HCT116 (cell line): Measurements from ENCODE around the gene BCL2L13. TPM values are rescaled to one million over a fixed set of nuclear protein-coding genes. Genes with fewer than 3 reads are reported as not detected.

Experiments used
- ATAC-seq: fragments of 200-7000 bp; cut with Tn5 transposase; 2 replicates; pipeline ENCODE4 v1.9.1; 2020; ENCODE audit warnings: mild to moderate bottlenecking, moderate library complexity
- BruUV-seq: library from RNA; stranded (reverse); fragments of 400-500 nt; replicated peaks from 2 replicates; lab custom pipeline; 2021; lab: Mats Ljungman, UMichigan
- CTCF ChIA-PET: fragments of 300-600 bp; sonication (Branson Sonifier 250); formaldehyde crosslinking; loops from one replicate; lab custom pipeline; 2021; ENCODE audit warnings: antibody characterized with exemption; lab: Charles Lee
- POLR2A ChIA-PET: fragments of 300-600, 350-600 bp; sonication (Branson Sonifier 250); formaldehyde crosslinking; loops from one replicate; lab custom pipeline; 2021; ENCODE audit warnings: antibody characterized with exemption; lab: Charles Lee
- RAD21 ChIA-PET, 2 experiments: fragments of 300-600 bp; sonication (Branson Sonifier 250); formaldehyde crosslinking; loops; one replicate each; lab custom pipeline; 2023; ENCODE audit warnings: low total read pairs in 2 of 2; ENCODE audit not compliant: uncharacterized antibody in 2 of 2, unreplicated experiment in 2 of 2, low non-redundant PET in 1 of 2; lab: Charles Lee
- DNase-seq: peaks from one replicate; pipeline ENCODE4 v3.0.0-alpha.2; 2010; ENCODE audit warnings: low read depth, low spot score
- H2AFZ ChIP-seq: fragments of 200-600 bp; shearing (Covaris generic), sonication (generic); 2 replicates; pipeline ENCODE4 v1.6.1; 2017; ENCODE audit warnings: low read depth, mixed run types, mixed read lengths, antibody characterized with exemption, low read length; ENCODE audit not compliant: poor library complexity, severe bottlenecking
- H3K27ac ChIP-seq: 2 replicates; pipeline ENCODE4 v1.5.1; 2012; ENCODE audit warnings: low read depth, low read length
- H3K27me3 ChIP-seq: fragments of 200-600 bp; sonication (generic); 2 replicates; pipeline ENCODE4 v1.6.1; 2016; ENCODE audit warnings: mixed run types, low read length, mixed read lengths; ENCODE audit not compliant: insufficient read depth
- H3K36me3 ChIP-seq, 2 experiments: fragments of 200-500 bp in 1 of 2; fragments of 200-600 bp in 1 of 2; sonication (Bioruptor generic) in 1 of 2; sonication (generic) in 1 of 2; 2 replicates each; pipeline versions ENCODE4 v1.5.1 to v1.6.1; 2014 to 2016; ENCODE audit warnings: low read length in 2 of 2, inconsistent platforms in 1 of 2, mixed read lengths in 1 of 2, mixed run types in 1 of 2; ENCODE audit not compliant: insufficient read depth in 2 of 2, control insufficient read depth in 1 of 2
- H3K4me1 ChIP-seq, 2 experiments: fragments of 200-600 bp in 1 of 2; sonication (generic) in 1 of 2; 2 replicates each; pipeline versions ENCODE4 v1.5.1 to v1.6.1; 2012 to 2017; ENCODE audit warnings: low read length in 2 of 2, inconsistent platforms in 1 of 2, mild to moderate bottlenecking in 1 of 2, mixed read lengths in 1 of 2, mixed run types in 1 of 2, moderate library complexity in 1 of 2; ENCODE audit not compliant: insufficient read depth in 2 of 2, control insufficient read depth in 1 of 2
- H3K4me2 ChIP-seq: fragments of 200-600 bp; sonication (generic); 2 replicates; pipeline ENCODE4 v1.6.1; 2017; ENCODE audit warnings: mixed run types, low read length, mixed read lengths
- H3K4me3 ChIP-seq, 2 experiments: fragments of 200-600 bp in 1 of 2; sonication (generic) in 1 of 2; replicated peaks in 1 of 2; 2 replicates each; pipeline ENCODE4 v1.5.1; 2011 to 2016; ENCODE audit warnings: low read length in 2 of 2, control low read depth in 1 of 2, low read depth in 1 of 2, mild to moderate bottlenecking in 1 of 2, mixed read lengths in 1 of 2, mixed run types in 1 of 2
- H3K79me2 ChIP-seq: fragments of 200-600 bp; sonication (generic); 2 replicates; pipeline ENCODE4 v1.6.1; 2017; ENCODE audit warnings: mild to moderate bottlenecking, mixed run types, low read length, moderate library complexity, mixed read lengths; ENCODE audit not compliant: insufficient read depth
- H3K9ac ChIP-seq: fragments of 200-600 bp; sonication (generic); 2 replicates; pipeline ENCODE4 v1.6.1; 2016; ENCODE audit warnings: low read length, mixed read lengths
- H3K9me2 ChIP-seq: fragments of 200-600 bp; sonication (generic), shearing (Covaris generic); 2 replicates; pipeline ENCODE4 v1.6.1; 2017; ENCODE audit warnings: mixed run types, mild to moderate bottlenecking, moderate library complexity; ENCODE audit not compliant: insufficient read depth
- H3K9me3 ChIP-seq, 2 experiments: fragments of 200-500 bp in 1 of 2; fragments of 200-600 bp in 1 of 2; sonication (Bioruptor generic) in 1 of 2; sonication (generic) in 1 of 2; 2 replicates each; pipeline ENCODE4 v1.6.1; 2014 to 2017; ENCODE audit warnings: low read length in 2 of 2, mixed read lengths in 2 of 2, inconsistent platforms in 1 of 2, low read depth in 1 of 2, mild to moderate bottlenecking in 1 of 2, mixed run types in 1 of 2, moderate library complexity in 1 of 2; ENCODE audit not compliant: control insufficient read depth in 1 of 2, insufficient read depth in 1 of 2
- H4K20me1 ChIP-seq: fragments of 200-600 bp; sonication (generic), shearing (Covaris generic); 2 replicates; pipeline ENCODE4 v1.6.1; 2017; ENCODE audit warnings: mixed run types, mild to moderate bottlenecking, moderate library complexity; ENCODE audit not compliant: insufficient read depth
- CBX3 ChIP-seq: IDR thresholded peaks from 2 replicates; pipeline ENCODE4 v1.6.1; 2012; ENCODE audit warnings: low read depth
- CEBPB ChIP-seq: IDR thresholded peaks from 2 replicates; pipeline ENCODE4 v1.6.1; 2012; ENCODE audit warnings: low read depth
- POLR2A ChIP-seq: IDR thresholded peaks from 2 replicates; pipeline ENCODE4 v1.7.0; 2011; ENCODE audit warnings: borderline replicate concordance; ENCODE audit not compliant: insufficient read depth, insufficient read length; ENCODE audit errors: extremely low read depth
- POLR2AphosphoS5 ChIP-seq: IDR thresholded peaks from 2 replicates; pipeline ENCODE4 v1.6.1; 2011; ENCODE audit warnings: mild to moderate bottlenecking, low read depth, low read length, moderate library complexity
- RAD21 ChIP-seq: IDR thresholded peaks from 2 replicates; pipeline ENCODE4 v1.6.1; 2012; ENCODE audit warnings: low read depth, mild to moderate bottlenecking
- REST ChIP-seq: IDR thresholded peaks from 2 replicates; pipeline ENCODE4 v1.6.1; 2012; ENCODE audit warnings: low read depth
- YY1 ChIP-seq: IDR thresholded peaks from 2 replicates; pipeline ENCODE4 v1.6.1; 2011; ENCODE audit warnings: low read length, low read depth, moderate library complexity, mild to moderate bottlenecking; ENCODE audit not compliant: insufficient replicate concordance; ENCODE audit errors: extremely low read depth
- intact Hi-C: fragments of 100-400 bp; cut with micrococcal nuclease; formaldehyde crosslinking; loops from 2 replicates; pipeline ENCODE4 v1.10.0; 2022
- total RNA-seq: library from RNA; stranded (reverse); gene quantifications from one replicate; pipeline ENCODE4 v1.2.1, GENCODE V29; 2021; ENCODE audit not compliant: unreplicated experiment

BCL2L13 gene
- total RNA-seq, 1 experiment from 2014 or later, result 38.6 TPM

DNA sequence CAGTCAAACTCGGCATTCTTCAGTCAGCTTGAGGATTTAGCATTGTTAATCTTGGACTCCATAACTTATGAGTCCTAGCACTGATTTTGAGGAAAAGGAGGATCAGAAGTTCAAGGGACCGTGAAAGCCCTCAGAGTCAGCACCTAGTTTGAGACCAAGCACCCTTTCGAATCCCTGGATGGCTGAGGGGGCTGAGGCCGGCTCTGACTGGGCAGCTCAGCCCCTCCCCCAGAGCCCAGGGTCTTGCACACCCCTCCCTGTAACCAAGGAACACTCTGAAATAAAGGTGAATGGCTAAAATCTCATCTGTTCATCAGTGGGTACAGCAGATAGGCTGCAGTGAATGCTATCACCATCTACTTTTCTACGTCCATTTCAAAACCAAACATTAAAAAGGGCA lies 48.0 kb upstream of the BCL2L13 start:
- H3K4me3 ChIP-seq, result no peak overlapping the region
- ChIA-PET POLR2A (no interaction called here), RAD21 (no interaction called here), CTCF (no interaction called here)
- no peak for DNase-seq
- H2AFZ ChIP-seq, result no peak overlapping the region
- H3K9me3 ChIP-seq, result no peaks in the 10 kb centered on the region
- no peaks in the 10 kb centered on the region for H3K79me2 ChIP-seq
- no peak overlapping the region for H3K9ac ChIP-seq
- intact Hi-C loops, result no loop called here
- H4K20me1 ChIP-seq, result no peaks in the 10 kb centered on the region
- H3K27ac ChIP-seq, result no peak overlapping the region
- no peak overlapping the region for H3K4me2 ChIP-seq
- peaks cover 0 to 4% of the 10 kb centered on the region in 2 experiments; a peak in 2 of 4 replicates for H3K4me1 ChIP-seq
- no peak for ATAC-seq
- TF ChIP-seq POLR2AphosphoS5, result no peak
- no peak for TF ChIP-seq POLR2A
- TF ChIP-seq REST, result no peak
- no peak for TF ChIP-seq CEBPB
- no peak for TF ChIP-seq YY1
- TF ChIP-seq RAD21, result no peak
- no peak for TF ChIP-seq CBX3
- H3K9me2 ChIP-seq, result no peaks in the 10 kb centered on the region
- H3K27me3 ChIP-seq, result no peaks in the 10 kb centered on the region
- H3K36me3 ChIP-seq, result peaks cover 23 to 31% of the 10 kb centered on the region in 2 experiments; a peak in 3 of 4 replicates
- no TSS peak for BruUV-seq
